ELF-1 (cell line): ENCODE data around the gene OTOS.

ENCODE experiments used
- DNase-seq: peaks from one replicate; pipeline ENCODE4 v3.0.0-alpha.2; 2016; ENCODE audit warnings: low read depth, low spot score

The OTOS gene

DNA sequence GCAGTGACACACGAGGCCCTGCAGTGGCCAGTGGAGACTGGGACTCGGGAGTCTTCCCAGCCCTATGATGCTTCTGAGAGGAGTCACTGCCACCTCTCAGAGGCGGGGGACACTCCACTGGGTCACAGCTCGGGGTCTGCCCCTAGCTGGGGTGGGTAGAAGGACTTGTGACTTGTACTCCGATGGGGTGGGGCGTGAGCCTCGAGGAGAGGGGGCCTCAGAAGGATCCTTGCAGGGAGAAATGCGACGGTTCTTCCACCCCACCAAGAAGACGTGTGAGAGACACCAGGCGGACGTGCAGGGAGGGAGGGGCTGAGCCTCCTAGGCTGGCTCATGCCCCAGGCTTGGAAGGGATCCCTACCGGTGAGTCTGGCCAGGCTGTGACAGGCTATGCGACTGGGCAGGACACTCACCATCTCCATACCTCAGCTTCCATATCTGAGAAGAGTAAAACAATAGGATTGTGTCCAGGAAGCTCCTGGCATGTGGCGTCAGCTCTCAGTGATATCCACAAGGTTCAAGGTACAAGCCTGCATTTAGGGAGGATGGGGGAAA lies 11.1 kb upstream of the OTOS start:
- peak; percentile 33 for DNase-seq

DNA sequence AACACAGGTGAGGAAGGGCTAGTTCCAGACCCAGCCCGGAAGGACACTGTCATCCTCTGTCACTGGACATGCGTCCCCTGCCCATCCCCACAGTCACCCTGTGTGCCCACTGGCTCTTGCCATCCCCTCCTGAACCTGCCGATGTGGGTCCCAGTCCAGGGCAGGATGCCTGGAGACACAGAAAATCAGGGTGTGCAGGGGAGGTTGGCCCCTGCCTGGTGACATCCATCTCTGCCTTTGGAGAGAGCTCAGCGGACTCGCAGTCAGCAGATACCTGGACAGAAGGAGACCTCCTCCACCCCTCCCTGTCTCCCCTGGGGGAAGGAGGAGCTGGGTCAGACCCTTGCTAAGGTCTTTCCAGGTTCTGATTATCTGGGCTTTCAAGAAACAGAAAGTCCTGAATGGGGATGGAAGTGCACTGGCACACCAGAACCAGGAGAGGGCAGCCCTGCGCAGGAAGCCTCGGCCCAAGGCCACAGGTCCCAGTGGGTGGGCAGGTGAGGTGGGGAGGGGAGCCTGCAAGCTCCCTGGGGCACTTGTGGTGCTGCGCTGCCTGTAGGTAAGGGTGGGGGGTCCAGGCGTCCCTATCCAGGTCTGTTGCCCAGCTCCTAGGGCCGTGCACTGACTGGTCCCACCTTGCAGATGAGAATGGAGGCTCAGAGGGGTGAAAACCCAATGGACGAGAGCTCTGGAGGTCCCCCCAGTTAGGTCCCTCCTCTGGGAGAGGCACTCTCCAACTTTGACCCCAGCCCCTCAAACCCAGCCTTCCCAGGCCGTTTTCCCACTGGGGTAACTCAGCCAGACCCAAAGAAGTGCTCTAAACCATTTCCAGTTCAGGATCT lies 9.7 kb upstream of the OTOS start:
- peak; percentile 77 for DNase-seq

DNA sequence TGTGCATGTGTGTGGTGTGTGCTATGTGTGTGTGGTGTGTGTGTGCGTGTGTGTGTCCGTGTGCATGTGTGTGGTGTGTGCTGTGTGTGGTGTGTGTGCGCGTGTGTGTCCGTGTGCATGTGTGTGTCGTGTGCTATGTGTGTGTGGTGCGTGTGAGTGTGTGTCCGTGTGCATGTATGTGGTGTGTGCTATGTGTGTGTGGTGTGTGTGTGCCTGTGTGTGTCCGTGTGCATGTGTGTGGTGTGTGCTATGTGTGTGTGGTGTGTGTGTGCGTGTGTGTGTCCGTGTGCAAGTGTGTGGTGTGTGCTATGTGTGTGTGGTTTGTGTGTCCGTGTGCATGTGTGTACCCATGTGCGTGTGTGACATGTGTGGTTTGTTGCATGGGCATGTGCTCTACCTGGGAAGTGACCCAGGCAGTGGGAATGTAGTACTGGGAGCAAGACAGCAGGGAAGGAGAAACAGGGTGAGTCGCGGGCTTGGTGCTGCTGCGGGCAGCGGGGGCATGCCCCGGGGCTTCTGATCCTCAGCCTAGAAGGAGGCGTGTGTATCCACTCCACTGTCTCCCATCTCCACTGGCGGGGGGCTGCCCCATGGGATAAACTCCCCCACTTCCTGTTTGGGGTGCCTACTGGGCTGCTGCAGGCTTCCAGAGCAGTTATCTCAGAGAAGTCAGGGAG lies 7.6 kb upstream of the OTOS start:
- DNase-seq: no peak

DNA sequence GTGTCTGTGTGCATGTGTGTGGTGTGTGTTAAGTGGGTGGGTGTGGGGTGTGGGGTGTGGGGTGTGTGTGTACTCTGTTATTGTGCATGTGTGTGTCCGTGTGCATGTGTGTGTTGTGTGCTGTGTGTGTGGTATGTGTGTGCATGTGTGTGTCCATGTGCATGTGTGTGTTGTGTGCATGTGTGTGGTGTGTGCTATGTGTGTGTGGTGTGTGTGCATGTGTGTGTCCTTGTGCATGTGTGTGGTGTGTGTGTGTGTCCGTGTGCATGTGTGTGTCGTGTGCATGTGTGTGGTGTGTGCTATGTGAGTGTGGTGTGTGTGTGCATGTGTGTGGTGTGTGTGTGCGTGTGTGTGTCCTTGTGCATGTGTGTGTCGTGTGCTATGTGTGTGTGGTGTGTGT lies 6.9 kb upstream of the OTOS start:
- DNase-seq: no peak

DNA sequence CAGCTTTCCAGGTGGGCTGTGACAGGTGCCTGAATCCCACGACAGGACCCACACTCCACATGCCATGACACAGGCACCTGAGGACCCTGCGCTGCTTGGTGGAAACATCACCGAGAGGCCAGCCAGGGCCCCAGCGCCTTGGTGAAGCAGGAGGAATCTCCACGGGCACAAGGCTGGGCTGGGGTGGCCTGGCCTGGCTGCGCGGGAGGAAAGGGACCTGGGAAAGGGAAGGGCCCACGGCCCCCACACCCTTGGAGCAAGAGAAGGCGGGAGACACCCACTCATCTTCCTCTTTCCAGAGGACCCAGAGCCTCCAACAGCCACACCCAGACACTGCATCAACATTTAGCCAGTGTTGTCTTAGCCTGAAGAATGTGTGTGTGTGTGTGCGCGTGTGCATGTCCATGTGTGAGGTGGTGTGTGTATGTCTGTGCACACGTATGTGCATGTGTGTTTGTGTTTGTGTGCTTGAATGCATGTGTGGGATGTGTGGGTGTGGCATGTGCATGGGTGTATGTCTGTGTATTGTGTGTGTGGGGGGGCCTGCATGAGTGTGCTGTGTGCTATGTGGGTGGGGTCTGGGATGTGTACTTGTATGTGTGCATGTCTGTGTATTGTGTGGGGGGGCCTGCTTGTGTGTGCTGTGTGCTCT lies 6.3 kb upstream of the OTOS start:
- no peak for DNase-seq

DNA sequence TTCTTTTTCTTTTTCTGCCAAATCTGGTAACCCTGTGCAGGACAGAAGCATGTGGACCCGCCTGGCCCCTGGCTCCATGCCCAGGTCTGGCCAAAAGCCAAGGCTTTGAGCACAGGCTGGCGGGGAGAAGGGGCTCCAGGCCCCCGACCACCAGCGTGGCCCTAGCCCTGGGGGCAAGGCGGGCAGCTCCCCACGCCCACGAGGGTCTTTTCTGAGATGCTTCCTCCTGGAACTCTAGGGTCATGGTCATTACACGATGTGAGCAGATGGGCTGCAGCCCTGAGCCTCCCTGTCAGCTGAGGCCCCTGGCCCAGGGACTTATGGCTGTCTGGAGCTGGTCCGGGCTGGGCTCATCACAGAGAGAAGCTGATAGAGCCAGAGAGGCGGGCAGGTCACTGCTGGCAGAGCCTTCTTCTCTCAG lies 5.7 kb upstream of the OTOS start:
- DNase-seq: no peak

DNA sequence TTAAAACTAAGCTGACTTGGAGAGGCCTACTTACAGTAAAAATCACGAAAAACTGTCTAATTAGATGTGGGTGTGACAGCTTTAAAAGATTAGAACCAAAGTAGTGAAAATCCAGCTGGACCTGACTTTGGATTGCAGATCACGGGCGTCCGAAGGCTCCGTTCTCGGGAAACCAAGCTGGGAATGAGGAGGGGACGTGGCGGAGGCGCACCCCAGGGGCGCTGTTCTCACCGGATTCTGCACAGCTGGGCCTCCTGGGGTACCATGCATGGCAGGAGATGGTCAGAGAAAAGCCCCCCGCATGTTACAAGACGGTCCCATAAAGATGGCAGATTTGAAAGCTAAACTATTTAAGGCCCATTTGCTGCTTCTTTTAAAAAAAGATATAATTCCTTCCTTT lies 5.0 kb upstream of the OTOS start:
- no peak for DNase-seq

DNA sequence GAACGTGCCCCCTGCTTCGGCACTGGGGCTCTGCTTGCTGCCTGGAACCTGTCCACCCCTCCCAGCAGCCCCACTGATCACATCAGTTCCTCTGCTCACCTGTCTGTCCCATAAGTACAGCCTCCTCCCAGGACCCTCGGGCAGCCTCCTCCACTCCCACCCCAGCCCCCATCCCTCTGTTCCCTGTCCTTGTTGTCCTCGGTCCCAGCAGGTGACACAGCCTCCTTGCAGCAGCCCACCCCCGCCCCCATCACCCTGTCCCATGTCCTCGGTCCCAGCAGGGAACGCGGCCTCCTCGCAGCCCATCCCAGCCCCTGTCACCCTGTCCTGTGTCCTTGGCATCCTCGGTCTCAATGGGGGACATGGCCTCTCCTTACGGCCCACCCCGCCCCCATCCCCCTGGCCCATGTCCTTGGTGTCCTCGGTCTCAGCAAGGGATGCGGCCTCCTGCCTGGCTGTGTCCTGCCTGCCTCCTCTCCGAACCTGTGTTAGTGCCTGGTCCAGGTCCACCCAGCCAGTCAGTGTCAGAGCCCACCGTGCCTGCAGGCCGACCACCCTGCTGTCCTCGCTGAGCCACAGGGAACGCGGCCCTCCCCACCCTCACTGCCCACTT lies 4.3 kb upstream of the OTOS start:
- no peak for DNase-seq

DNA sequence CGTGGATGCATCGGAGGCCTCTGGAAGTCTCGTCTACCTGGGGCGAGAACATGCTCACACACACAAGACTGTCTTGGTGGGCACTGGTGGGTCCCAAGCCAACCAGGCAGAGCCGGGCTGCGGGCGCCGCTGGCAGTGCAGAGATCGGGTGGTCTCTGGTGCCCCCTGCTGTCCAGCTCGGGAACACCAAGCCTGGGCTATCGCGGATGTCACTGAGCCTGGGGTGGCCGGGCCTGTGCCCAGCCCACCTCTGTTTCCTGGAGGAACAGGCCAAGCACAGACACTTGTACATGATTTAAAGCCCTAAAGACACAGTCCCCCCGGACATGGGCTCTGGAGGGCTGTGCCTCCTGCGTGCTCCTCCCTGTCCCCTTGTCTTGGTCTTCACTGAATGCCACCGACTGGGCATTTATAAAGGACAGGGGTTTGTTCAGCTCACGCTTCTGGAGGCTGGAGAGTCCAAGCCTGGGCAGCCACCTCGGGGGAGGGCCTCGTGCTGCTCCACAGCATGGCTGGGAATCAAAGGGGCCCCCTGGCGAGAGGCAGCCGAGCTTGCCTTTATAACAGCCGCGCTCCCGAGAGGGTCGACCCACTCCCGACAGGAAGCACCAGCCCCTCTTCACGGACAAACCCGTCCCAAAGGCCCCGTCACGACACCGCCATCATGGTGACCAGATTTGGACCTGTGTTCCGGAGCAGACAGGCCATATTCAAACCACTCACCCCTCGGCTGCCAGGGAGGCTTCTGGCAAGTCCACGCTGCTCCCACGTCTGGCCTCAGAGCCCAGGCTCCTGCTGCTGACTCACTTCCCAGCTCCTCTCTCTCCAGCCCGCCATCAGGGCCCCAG lies 3.6 kb upstream of the OTOS start:
- DNase-seq: peak; percentile 88

DNA sequence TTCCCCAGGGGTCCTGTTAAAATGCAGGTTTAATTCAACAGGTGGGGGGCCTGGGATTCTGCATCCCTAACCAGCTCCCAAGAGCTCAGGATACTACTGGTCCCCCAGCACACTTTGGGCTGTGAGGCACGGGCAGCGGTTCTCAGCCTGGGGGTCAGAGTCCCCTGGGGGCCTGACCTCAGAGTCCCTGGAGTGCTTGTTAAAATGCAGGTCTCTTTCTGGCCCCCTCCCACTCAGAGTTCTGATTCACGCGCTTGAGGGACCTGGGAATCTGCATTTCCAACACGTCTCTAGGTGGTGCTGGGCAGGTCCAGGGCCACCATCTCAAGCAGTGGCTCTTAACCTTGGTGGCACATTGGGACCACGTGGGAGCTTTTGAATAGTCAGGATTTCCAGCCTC lies 2.8 kb upstream of the OTOS start:
- no peak for DNase-seq

DNA sequence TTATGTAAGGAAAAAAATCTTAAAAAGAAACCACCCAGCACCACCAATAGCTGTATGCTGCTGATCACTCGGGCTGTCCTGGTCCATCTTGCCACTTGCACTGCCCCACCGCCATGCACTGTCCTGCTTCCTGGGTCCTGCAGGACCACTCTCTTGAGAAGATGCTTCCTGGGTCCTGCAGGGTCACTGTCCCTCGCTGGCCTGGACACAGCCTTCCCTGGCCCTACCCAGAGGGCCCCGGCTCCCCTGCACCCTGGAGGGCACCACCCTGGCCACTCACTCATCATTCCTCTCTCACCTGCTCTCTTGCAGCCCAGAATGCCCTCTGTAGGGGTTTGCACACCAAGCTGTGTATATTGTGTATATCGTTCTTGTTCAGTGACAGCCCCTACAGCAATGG lies 2.4 kb upstream of the OTOS start:
- no peak for DNase-seq

DNA sequence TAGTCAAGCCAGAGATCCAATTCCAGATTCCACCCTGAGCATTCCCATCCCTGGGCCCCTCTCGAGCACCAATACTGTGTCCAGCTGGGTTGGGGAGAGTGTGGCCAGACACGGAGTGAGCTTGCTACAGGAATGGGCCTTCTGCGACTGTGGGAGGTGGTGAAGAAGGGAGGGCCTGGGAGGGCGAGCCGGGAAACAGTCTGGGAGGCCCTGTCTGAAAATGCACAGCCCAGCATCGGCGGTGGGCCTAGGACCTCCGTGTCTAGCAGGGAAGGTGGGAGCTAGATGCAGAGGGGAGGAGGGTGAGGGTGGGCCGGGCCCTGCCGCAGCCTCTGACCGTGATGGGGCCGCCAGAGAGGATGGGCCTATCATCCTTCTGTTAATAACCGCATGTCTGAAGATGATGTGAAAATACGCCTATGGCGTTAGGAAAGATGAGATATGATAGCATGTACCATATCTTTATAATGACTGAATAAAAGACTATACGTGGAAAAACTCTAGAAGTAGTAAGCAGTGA lies 1.9 kb upstream of the OTOS start:
- no peak for DNase-seq

DNA sequence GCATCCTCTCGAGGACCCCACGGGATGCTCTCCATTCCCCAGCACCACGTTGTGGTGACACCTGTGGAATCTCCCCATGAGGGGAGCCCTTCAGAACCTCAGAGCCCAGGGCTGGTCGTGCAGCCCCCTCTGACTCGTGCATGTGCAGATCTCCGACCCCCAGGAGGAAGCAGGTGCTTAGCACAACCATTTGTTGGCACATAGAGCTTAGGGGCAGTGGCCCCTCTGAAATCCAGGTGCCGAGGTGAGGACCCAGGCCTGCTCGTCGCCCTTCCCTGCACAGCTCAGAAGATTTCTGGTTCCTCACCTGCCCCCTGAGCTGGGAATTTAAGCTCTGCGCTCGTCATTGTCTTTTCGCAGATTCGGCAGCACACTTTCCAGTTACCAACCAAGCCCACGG lies 1.3 kb upstream of the OTOS start:
- DNase-seq: no peak

DNA sequence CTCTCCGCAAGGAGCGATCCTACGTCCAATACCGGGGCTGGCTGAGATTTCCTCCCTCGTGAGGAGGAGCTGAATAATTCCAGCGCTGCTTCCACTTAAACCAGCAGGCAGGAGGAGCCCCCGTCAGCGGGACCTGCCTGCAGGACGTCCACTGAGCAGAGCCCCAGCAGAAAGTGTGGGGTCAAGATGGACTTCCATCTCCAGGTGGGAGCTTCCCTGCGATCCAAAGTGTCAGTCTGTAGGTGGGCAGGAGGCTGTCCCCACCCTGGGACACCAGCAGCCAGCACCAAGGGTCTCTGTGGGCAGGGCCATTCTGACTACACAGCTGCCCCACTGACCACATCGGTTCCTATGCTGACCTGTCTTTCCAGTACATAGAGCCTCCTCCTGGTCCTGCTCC lies 462 bp upstream of the OTOS start:
- no peak for DNase-seq

DNA sequence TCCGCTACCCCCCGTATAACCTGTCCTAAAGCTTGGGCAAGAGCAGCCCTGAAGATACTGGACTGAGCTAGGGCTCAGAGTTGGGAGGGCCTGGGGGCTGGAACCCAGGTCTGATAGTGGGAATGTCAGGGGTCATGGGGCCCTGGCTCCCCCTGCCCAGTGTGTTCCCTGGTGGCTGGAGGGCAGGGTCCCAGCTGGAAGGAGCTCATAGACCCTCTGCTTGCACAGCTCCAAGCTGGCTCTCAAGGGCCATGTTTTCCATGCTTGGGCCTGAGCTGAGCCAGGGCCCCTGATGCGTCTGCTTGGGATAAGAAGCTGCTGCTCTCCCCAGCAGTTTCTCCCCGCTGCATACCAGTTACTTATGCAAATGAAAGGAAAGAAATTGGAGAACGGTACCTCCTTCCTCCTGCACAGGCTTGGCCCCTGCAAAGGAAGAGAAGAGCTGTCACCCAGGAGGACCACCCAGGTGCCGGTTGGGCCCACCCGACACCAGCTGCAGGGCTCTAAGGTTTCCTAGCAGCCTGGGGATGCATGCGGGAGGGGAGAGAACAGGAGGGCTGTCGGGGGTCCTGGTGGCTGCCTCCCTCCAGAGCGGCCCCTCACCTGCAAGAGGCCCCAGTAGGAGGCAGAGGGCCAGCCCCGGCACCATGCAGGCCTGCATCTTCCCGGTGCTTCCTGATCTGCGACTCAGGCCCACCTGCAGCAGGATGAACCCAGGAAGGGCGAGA lies 628 bp downstream of the OTOS start:
- DNase-seq: peak; percentile 44

DNA sequence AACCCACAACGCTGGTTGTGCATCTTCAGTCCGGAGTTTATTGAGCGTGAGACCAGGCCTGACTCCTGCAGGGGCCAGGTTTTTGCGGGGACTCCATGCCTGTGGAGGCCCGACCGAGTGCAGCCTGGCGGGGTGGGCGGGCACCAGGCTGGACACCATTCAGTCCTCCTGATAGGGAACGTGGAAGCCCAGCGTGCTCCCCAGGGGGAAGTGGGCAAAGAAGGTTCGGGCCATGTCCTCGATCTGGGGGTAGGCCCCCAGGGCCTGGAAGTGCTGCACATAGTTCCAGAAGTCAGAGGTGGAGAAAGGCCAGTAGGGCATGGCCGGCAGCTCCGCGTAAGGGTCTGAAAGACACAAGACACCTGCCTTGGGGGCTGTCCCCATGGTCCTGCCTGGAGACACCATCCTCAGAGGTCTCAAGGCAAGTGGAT lies 1.4 kb downstream of the OTOS start:
- DNase-seq: no peak

DNA sequence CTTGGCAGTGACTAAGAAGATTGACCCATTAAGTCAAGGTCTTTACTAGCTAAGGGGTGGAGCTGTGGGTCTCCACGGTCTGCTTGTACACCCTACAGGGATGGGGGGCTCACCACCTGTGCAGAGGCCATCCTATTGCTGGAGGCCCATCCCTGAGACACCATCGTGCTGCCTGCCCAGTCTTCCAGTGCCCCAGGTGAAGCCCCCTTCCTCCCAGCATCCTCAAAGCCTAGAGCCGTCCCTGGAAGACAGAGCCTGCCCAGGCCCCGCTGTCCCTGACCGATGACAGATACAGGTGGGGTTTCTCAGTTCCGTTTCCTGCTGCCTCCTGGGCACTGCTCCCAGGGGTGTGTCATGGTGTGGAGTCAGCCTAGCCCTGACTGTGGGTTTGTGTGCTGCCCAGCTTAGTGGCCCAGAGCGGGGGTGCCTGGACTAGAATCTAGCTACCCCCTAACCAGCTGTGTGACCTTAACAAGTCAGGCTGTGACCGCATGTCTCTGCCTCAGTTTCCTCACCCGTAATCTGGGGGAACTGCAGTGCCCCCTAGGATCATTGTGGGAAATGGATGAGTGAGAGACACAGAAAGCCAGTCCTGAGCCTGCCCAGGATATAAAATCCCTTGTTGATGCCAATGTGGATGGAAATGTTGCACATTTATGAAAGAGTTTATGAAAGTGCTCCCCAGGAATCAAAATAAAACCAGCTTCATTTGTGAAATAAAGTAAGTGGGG lies 2.0 kb downstream of the OTOS start:
- DNase-seq: no peak

DNA sequence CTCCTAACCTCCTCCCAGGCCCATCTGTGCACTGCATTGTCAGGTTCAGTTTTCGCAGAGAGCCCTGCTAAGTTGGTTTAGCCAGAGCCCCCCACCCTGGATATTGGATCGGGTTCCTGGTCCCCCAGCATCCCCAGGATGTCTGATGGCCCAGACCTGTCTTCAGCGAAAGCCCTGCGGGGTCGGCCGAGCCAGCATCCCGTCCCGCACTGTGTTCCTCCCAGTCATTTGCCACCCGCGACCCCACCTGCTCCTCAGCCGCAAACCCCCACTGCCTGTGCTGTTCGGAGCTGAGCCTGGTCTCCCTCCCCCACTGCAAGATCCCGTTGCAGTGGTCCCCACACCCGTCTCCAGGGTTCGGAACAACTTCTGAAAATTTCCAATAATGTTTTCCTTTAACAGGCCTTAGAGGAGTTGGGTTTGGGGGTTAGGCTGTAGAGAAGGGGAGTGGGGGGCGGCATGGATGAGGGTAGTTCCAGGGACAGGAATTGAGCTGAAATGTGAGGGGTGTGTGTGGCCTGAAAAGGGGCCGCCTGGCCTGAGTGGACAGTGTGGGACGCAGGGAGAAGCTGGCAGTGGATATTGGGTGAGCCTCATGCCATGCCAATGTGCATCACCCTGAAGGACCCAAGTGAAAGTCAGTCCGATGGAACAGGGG lies 2.7 kb downstream of the OTOS start:
- DNase-seq: no peak
